GM12878 (cell line): Measurements from ENCODE around the gene ZNF462. TPM values are rescaled to one million over a fixed set of nuclear protein-coding genes. Genes with fewer than 3 reads are reported as not detected.

Experiments used
- ATF7 ChIP-seq: fragments of 450-650 bp; IDR thresholded peaks from 2 replicates; pipeline ENCODE4 v1.6.1; 2016; ENCODE audit warnings: low read depth, mild to moderate bottlenecking
- BHLHE40 ChIP-seq, 2 experiments: fragments of 450-650 bp in 1 of 2; IDR thresholded peaks; 2 replicates each; pipeline ENCODE4 v1.6.1; 2011 to 2017; ENCODE audit warnings: low read depth in 2 of 2, borderline replicate concordance in 1 of 2, improper control_type of control experiment in 1 of 2, low read length in 1 of 2, mild to moderate bottlenecking in 1 of 2
- E2F4 ChIP-seq: IDR thresholded peaks from 2 replicates; pipeline ENCODE4 v1.6.1; 2012; ENCODE audit warnings: low read depth, low read length, improper control_type of control experiment
- EGR1 ChIP-seq, 2 experiments: IDR thresholded peaks; 1 replicate in 1 of 2; 2 replicates in 1 of 2; pipeline ENCODE4 v1.6.1; 2011 to 2012; ENCODE audit warnings: low read depth in 2 of 2, low read length in 2 of 2, borderline replicate concordance in 1 of 2, mild to moderate bottlenecking in 1 of 2, moderate library complexity in 1 of 2
- EP300 ChIP-seq, 2 experiments: fragments of 150-350 bp in 1 of 2; IDR thresholded peaks; 2 replicates each; pipeline ENCODE4 v1.6.1; 2011 to 2012; ENCODE audit warnings: low read depth in 2 of 2, low read length in 2 of 2, borderline replicate concordance in 1 of 2, improper control_type of control experiment in 1 of 2, inconsistent platforms in 1 of 2; ENCODE audit not compliant: control insufficient read depth in 1 of 2
- ESRRA ChIP-seq: IDR thresholded peaks from 2 replicates; pipeline ENCODE4 v1.6.1; 2012; ENCODE audit warnings: mild to moderate bottlenecking, low read length, improper control_type of control experiment
- HDAC2 ChIP-seq: fragments of 200-600 bp; sonication (generic); IDR thresholded peaks from 2 replicates; pipeline ENCODE4 v1.6.1; 2017
- MTA3 ChIP-seq: IDR thresholded peaks from 2 replicates; pipeline ENCODE4 v1.6.1; 2012; ENCODE audit warnings: low read length, inconsistent platforms, borderline replicate concordance
- NBN ChIP-seq: fragments of 450-650 bp; IDR thresholded peaks from 2 replicates; pipeline ENCODE4 v1.6.1; 2016
- PKNOX1 ChIP-seq: fragments of 450-650 bp; IDR thresholded peaks from 2 replicates; pipeline ENCODE4 v1.6.1; 2016; ENCODE audit warnings: mild to moderate bottlenecking
- SMC3 ChIP-seq: IDR thresholded peaks from 2 replicates; pipeline ENCODE4 v1.6.1; 2011; ENCODE audit warnings: low read length, improper control_type of control experiment, borderline replicate concordance
- SUZ12 ChIP-seq: fragments of 200-600 bp; sonication (generic); IDR thresholded peaks from one replicate; pipeline ENCODE4 v1.6.1; 2018; ENCODE audit warnings: antibody characterized with exemption, mild to moderate bottlenecking; ENCODE audit not compliant: unreplicated experiment
- TAF1 ChIP-seq: IDR thresholded peaks from 2 replicates; pipeline ENCODE4 v1.6.1; 2011; ENCODE audit warnings: mild to moderate bottlenecking, low read depth, low read length, borderline replicate concordance
- TARDBP ChIP-seq: IDR thresholded peaks from 2 replicates; pipeline ENCODE4 v1.6.1; 2016; ENCODE audit warnings: borderline replicate concordance
- ZNF24 ChIP-seq: fragments of 450-650 bp; IDR thresholded peaks from 2 replicates; pipeline ENCODE4 v1.6.1; 2017; ENCODE audit warnings: antibody characterized with exemption, mild to moderate bottlenecking
- polyA plus RNA-seq, 11 experiments: library from polyadenylated mRNA; depleted of rRNA in 4 of 11; unstranded in 6 of 11; stranded (reverse) in 5 of 11; fragments of >200 nt; fragmentation: Nextera tagmentation in 4 of 11; fragmentation: Illumina TruSeq in 1 of 11; extraction: Ambion mirVana in 4 of 11; extraction: Trizol in 1 of 11; gene quantifications; 1 replicate in 1 of 11; 2 replicates in 10 of 11; pipeline versions ENCODE4 v1.2.1 to v1.2.3, GENCODE V29; 2011 to 2016; ENCODE audit warnings: inconsistent platforms in 2 of 11, missing spikeins in 2 of 11, low read depth in 1 of 11
- total RNA-seq, 4 experiments: library from RNA; depleted of rRNA in 3 of 4; stranded (reverse); fragments of >200 nt in 3 of 4; fragmentation: Illumina TruSeq in 1 of 4; extraction: Trizol in 1 of 4; gene quantifications; 2 replicates each; pipeline versions ENCODE4 v1.2.1 to v1.2.3, GENCODE V29; 2013 to 2021

The ZNF462 gene
- total and polyA plus RNA-seq, 10 of the 15 experiments (the other 5 are each of a cell fraction or from before 2014, with no cell fraction given), result 0.27 to 13.7 (median 0.55) TPM

GRCh38 chr9:107046692-107047091 is 183.7 kb downstream of the ZNF462 start (continued):
- no peak for TF ChIP-seq EGR1 (IDR thresholded peaks at IDR 0.05; ENCODE audit: borderline replicate concordance in 1 of 2, low read depth in 2 of 2, low read length in 2 of 2)
- TF ChIP-seq ESRRA, result peak; percentile 96
- peak; percentile 49; the same call in 1 of the 2 replicates for TF ChIP-seq NBN
- peak; percentile 54 to 62; a peak in 3 of 4 replicates for TF ChIP-seq EP300 (IDR thresholded peaks at IDR 0.05; ENCODE audit: borderline replicate concordance in 1 of 2, control insufficient read depth in 1 of 2, low read depth in 2 of 2, low read length in 2 of 2)
- TF ChIP-seq HDAC2, result no peak
- no peak for TF ChIP-seq E2F4
- TF ChIP-seq TARDBP, result no peak
- peak; percentile 57; the same call in 1 of the 2 replicates for TF ChIP-seq ATF7
- peak; percentile 21 to 50; a peak in 2 of 4 replicates for TF ChIP-seq BHLHE40 (IDR thresholded peaks at IDR 0.05; ENCODE audit: borderline replicate concordance in 1 of 2, low read depth in 2 of 2, low read length in 1 of 2)
- 0 out of 2 replicates have a peak, but pooled peaks have one; percentile 7 for TF ChIP-seq PKNOX1
- peak; percentile 72; the same call in 1 of the 2 replicates for TF ChIP-seq ZNF24
- TF ChIP-seq MTA3, result no peak
- no peak for TF ChIP-seq SMC3
- TF ChIP-seq TAF1, result no peak
- no peak for TF ChIP-seq SUZ12
